NB4 (cell line): ENCODE results near the gene LGR5.

ENCODE experiments used
- POLR2A ChIP-seq: IDR thresholded peaks from 2 replicates; pipeline ENCODE4 v1.6.1; 2011; ENCODE audit warnings: mild to moderate bottlenecking; ENCODE audit not compliant: insufficient read length; ENCODE audit errors: extremely low read depth
- TF ChIP-seq, protein P1 (sequence below): IDR thresholded peaks from 2 replicates; pipeline ENCODE4 v1.6.1; 2011; ENCODE audit warnings: low read depth, low read length

DNA sequence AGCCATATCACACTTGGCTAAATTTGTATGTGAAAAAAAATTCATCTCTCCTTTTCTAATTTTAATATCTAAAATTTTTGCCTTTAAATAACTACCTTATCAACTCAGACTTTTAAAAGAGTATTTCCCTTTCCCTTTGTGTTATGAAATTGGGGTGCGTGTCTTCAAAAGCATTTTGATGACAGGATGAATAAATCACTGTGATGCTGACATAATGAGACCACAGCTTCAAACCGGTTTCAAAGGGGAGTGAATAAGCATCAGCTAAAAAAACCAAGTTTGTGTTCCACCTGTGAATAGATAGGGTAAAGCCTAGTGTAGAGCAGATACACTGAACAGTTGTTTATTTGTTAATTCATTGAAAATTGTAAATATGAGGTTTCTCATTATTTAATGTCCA lies 85.0 kb downstream of the LGR5 start:
- TF ChIP-seq POLR2A: no peak
- TF ChIP-seq, protein P1, sequence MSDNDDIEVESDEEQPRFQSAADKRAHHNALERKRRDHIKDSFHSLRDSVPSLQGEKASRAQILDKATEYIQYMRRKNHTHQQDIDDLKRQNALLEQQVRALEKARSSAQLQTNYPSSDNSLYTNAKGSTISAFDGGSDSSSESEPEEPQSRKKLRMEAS: no peak
